Stimulated activated CD8-positive, alpha-beta memory T cell treated with anti-CD3 and anti-CD28 coated beads, Interleukin-15, amount 100 ng/mL, for 4 hours (primary cell): ENCODE results near the gene GANC.
"Not testable (repeated sequence)": the region's sequence is repeated elsewhere in the genome, so short reads cannot be mapped to it uniquely, and the experiment has no call there.

Experiments
- DNase-seq, 2 donors: peaks; one replicate each; pipeline ENCODE4 v3.0.0-alpha.2; 2020; ENCODE audit warnings: low read depth in 2 of 2

The GANC gene

DNA sequence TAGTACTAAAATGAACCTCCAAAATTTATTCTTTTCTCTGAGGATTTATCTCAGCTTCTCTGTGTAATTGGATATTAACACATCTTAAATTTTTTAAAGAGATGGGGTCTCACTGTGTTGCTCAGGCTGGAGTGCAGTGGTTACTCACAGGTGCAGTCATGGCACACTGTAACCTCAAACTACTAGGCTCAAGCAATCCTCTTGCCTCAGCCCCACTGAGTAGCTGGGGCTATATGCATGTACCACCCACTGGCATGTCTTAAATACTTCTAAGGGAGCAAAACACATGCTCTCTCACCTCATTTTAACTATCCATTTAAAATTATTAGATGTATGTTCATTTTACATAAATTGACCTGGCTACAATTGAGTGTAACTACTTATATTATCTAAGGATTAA, 11.6 kb downstream of the GANC start:
- no peak for DNase-seq

GRCh38 chr15:42285034-42285433, 12.0 kb downstream of the GANC start:
- no peak for DNase-seq

- no peak for DNase-seq
Observed at GRCh38 chr15:42286445-42287029, 13.5 kb downstream of the GANC start.

GRCh38 chr15:42287931-42288330, 14.9 kb downstream of the GANC start:
- no peak for DNase-seq

GRCh38 chr15:42289166-42289565, 16.2 kb downstream of the GANC start:
- no peak for DNase-seq

- DNase-seq: not testable (repeated sequence)
Observed at GRCh38 chr15:42301004-42301403, 28.0 kb downstream of the GANC start.

DNA sequence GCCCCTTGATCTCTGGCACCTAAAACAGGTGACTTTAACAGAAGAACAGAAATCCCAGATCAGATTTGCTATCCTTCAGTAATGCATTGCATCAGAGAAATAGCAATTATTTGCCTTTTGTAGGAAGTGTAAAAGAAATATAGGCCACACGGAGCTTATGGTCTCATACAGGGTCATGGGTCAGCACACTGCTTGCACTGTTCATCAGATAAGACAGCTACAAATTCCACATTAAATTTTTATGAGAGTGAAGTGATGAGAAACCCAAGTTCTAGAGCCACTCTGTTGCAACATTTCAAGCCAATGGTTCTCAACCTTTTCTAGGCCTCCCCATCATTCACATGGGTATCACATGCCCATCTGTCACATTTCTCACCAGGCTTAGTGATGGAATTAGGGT, 33.7 kb downstream of the GANC start:
- DNase-seq: no peak

DNA sequence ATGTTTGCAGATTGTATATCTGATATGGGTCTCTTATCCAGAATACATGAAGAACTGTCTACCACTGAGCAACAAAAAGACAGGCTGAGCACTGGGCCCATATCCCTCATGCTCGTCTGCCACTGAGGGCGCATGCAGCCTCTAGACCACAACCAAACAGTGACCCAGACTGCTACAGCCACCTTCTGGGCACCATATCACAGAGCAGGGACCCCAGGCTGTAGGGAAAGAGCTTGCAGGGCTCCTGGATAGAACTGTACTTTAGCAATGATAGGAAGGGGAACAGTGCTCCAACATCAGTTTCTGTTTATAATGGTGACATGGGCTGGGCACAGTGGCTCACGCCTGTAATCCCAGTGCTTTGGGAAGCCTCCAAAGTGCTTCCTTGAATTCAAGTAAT, 40.5 kb downstream of the GANC start:
- DNase-seq: no peak

DNA sequence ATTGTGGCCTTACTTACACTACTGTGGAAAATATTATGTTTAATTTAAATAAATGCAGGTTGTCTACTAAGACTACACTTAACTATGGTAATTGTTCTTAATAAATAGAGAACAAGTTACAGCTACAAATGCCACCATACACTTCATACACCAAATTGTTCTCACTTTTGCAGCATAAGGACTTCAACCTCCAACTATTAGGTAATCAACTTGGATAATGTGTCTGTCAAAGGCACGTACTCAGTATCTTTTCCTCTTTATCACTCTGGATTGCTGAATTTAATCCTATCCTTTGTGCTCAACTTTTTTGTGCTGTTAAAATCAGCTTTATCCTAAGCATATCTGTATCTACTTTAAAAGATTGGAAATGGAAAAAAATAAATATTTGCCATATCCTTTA, 41.8 kb downstream of the GANC start:
- no peak for DNase-seq

DNA sequence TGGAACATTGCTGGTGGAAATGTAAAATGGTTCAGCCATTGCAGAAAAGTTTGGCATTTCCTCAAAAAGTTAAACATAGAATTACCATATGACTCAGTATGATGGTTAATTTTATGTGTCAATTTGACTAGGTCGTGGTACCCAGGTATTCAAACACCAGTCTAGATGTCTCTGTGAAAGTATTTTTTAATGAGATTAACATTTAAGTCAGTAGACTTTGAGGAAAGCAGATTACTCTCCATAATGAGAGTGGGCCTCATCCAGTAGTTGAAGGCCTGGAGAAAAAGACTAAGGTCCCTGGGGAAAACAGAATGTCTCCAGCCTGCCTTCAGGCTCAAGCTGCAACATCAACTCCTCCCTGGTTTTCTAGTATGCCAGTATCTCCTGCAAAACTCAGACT, 42.5 kb downstream of the GANC start:
- DNase-seq: no peak

DNA sequence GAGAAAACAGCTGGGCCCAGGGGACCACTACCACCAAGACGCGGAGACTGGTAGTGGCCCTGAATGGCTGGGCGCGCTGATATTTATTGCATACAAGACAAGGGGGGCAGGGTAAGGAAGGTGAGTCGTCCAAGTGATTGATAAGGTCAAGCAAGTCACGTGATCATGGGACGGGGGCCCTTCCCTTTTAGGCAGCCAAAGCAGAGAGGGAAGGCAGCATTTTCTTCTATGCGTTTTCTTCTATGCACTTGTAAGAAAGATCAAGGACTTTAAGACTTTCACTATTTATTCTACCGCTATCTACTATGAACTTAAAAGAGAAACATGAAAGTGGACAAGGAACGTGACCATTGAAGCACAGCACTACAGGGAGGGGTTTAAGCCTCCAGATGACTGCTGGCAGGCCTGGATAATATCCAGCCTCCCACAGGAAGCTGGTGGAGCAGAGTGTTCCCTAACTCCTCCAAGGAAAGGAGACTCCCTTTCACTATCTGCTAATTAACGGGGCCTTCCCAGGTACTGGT, 43.3 kb downstream of the GANC start:
- not testable (repeated sequence) for DNase-seq

- DNase-seq: no peak
Observed at GRCh38 chr15:42319206-42319605, 46.2 kb downstream of the GANC start.

DNA sequence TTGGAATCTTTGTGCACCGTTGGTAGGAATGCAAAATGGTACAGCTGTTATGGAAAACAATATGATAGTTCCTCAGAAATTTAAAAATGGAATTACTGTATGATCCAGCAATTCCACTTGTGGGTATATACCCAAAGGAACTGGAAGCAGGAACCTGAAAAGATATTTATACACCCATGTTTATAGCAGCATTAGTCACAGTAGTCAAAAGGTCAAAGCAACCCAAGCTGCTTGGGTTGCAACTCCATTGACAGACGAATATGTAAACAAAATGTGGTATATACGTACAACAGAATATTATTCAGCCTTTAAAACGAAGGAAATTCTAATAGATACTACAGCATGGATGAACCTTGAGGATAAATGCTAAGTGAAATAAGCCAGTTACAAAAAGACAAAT, 51.3 kb downstream of the GANC start:
- no peak for DNase-seq

DNA sequence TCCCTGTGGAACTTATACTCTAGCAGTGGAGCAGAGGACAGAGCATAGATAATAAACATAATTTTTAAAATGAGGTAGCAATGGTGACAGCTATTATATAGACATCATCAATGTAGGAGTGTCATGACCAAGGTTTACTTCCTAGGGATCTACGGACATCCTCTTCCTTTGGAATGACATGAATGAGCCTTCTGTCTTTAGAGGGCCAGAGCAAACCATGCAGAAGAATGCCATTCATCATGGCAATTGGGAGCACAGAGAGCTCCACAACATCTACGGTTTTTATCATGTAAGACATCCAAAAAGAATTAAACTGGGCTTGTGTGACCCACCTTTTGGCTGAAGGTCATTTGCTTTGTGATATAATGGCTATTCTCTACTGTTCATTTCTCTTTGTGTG, 56.2 kb downstream of the GANC start:
- DNase-seq: no peak

DNA sequence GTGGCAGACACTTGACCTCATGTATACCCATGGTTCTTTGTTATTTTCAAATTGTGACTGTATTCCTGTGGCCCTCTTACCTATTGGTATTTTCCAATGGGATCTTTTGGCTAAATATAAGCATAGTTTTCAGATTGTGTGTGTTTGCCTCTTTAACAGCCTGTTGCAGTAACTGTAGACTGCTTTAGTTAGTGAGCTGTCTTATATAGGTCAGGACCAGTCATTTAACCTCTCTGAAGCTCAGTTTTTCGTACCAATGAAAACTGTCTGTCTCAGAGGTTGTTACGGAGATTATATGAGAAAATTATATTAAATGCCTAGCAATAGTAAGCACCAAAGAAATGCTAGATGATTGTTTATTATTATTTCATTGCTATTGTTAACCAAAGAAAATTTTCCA, 57.0 kb downstream of the GANC start:
- DNase-seq: no peak

DNA sequence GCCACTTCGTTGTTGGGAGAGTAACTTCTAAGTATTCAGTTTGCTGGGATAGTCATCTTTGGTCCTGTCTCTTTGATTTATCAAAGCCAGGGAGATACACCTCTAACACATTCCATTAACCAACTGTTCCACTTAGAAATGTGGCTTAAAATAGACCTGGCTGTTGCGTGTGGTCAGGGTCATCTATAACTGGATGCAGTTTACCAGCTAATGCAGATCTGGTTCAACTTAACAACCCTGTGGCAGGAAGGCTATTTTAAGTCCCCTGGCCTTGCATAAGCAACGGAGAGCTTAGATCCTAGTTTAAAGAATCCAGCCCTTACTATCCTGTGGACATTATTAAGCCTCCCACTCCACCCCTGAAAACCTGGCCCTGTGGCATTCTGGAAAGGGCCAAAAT, 58.2 kb downstream of the GANC start:
- no peak for DNase-seq

DNA sequence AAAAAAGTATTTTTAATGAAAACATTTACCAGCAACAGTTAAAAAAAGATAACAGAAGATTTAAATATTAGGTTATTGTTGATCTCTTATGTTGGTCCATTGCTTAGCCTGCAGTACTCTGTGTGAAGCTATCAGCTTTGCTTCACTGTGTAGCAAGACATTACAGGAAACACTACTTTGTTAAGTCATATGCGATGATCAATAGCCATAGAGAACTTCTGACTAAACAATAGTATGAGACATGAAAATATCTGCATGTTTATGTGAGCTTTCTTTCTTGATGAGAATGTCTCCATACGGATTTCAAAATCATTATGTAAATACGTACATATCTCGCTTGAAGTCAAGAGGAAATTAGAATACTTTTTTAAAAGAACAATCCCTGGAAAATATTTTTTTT, 59.3 kb downstream of the GANC start:
- DNase-seq: no peak

GRCh38 chr15:42335074-42335473, 62.1 kb downstream of the GANC start:
- DNase-seq: no peak

DNA sequence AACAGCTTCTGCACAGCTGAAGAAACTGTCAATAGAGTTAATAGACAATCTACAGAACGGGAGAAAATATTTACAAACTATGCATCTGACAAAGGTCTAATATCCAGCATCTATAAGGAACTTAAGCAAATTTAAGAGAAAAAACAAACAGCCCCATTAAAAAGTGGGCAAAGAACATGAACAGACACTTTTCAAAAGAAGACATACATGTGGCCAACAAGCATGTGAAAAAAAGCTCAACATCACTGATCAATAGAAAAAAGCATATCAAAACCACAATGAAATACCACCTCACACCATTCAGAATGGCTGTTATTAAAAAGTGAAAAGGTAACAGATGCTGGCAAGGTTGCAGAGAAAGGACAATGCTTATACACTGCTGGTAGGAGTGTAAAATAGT, 63.6 kb downstream of the GANC start:
- DNase-seq: not testable (repeated sequence)

GRCh38 chr15:42337104-42337503, 64.1 kb downstream of the GANC start:
- not testable (repeated sequence) for DNase-seq

DNA sequence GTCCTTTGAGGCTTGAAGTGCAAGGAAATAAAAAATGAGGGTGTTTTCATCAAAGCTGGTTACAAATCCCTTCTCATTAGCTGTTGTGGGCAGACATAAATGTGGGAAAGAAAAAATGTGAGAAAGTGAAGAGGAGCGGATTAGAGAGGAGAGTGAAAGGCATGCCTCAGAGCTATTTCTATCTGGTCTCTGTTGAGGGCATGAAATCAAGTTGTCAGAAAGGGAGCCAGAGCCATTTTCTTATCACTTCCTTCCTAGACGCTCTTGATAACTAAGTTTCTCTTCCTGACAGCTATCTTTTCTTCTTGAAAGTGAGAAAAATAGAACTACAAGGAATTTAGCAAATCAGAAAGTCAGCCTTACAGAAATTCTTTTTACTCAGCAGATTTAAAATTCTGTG, 65.5 kb downstream of the GANC start:
- DNase-seq: no peak

GRCh38 chr15:42343596-42344232, 70.7 kb downstream of the GANC start:
- DNase-seq: no peak

DNA sequence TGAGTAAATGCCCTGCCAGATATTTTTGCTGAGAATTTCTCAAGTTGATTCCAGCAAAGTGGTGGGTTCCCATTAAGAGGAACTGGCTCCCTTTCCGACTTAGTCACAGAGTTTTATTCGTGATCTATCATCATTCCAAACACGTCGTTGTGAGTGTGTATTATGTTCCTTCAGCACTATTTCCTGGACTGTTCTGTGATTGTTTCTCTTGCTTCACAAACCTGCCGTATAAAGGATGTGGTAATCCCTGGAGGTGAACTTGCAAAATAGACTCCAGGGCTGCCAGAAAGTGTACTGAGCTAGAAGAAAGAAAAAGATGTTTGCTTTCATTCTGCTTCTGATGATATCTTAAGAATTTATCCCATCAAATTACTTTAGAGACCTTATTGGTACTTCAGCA, 71.8 kb downstream of the GANC start:
- no peak for DNase-seq

DNA sequence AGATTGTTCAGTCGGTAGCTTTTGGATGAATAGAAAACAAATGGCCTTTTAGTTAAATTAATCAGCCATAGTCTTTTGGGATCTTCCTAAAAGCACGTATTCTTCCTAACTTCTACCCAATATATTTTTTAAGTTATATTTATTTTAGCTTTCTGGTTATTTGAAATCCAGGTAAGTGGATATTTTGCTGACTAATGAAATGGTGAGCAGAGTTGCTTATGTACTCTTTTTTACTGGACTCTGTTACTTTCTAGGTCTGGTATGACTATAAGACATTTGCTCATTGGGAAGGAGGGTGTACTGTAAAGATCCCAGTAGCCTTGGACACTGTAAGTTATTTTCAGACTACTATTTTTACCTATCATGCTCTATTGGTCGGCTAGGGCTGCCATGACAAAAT, 72.5 kb downstream of the GANC start:
- DNase-seq: no peak
